ENCODE data around the gene C10orf53. TPM values are rescaled to one million over a fixed set of nuclear protein-coding genes. Genes with fewer than 3 reads are reported as not detected.

C10orf53 gene
- total and polyA plus RNA-seq, 2 of the 4 experiments (the other 2 are of a cell fraction): not detected

DNA sequence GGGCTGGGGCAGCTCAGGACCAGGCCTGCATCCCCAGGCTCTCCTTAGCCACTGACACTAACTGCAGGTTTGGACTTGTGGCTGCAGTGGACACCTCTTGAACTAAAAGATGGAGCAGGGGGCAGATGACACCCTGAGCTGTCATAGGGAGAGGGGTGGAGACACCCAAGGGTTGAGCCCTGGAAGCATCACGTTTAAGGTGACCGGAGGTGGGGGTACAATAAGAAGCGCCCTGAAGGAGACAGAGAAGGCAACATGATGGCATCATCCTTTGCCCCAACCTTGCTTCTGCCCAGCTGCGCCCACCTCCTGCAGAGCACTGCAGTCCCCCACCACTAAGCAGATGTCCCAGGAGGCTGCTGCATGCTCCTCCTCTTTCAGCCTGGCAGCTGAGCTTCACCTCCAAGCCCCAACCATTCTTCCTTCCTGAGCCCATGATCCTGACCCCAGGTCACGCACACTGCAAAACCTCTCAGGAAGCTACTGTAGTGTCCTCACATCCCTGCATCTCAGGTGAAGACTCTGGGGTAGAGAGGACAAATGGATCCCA lies 57.2 kb downstream of the C10orf53 start:
- no peak for DNase-seq
- dilution Hi-C loops (cut with HindIII; ENCODE audit: low sequenced_read_pairs, unreplicated experiment): no loop called here
- ATAC-seq (ENCODE audit: low read depth): no peak
- no peaks in the 10 kb centered on the region; the same call in 1 of the 2 replicates for H3K9me1 ChIP-seq (ENCODE audit: insufficient read depth, low read length)
- H2AK5ac ChIP-seq (ENCODE audit: low read depth, low read length): no peak overlapping the region
- H3K36me3 ChIP-seq (ENCODE audit: control insufficient read depth, insufficient read depth, low read length): no peaks in the 10 kb centered on the region
- no peak overlapping the region for H3K4me3 ChIP-seq (ENCODE audit: insufficient read depth, low read depth, low read length)
- no peaks in the 10 kb centered on the region for H3K79me1 ChIP-seq (ENCODE audit: low read depth in 1 of 2, low read length in 2 of 2)
- H3K4me1 ChIP-seq (ENCODE audit: control insufficient read depth, insufficient read depth, low read length): no peaks in the 10 kb centered on the region
- ChIA-PET POLR2A (ENCODE audit: unreplicated experiment) (no interaction called here), CTCF (no interaction called here)
- no peaks in the 10 kb centered on the region for H3K27me3 ChIP-seq (ENCODE audit: control insufficient read depth, insufficient read depth, low read length)
- H2BK120ac ChIP-seq (ENCODE audit: low read depth, low read length): no peak overlapping the region
- intact Hi-C loops (cut with micrococcal nuclease): no loop called here
- no peak overlapping the region for H4K8ac ChIP-seq (ENCODE audit: low read depth in 2 of 2, low read length in 2 of 2)
- no peak overlapping the region for H3K9ac ChIP-seq (ENCODE audit: low read depth, low read length)
- H4K91ac ChIP-seq (ENCODE audit: insufficient read depth, low read depth, low read length): no peak overlapping the region
- no peaks in the 10 kb centered on the region for H3K9me3 ChIP-seq (ENCODE audit: control insufficient read depth, insufficient read depth, low read length)
- H3K56ac ChIP-seq (ENCODE audit: extremely low read depth, insufficient read depth, low read length): no peak overlapping the region
- H2BK15ac ChIP-seq (ENCODE audit: low read depth, low read length): no peak overlapping the region
- no peak overlapping the region for H3K23ac ChIP-seq (ENCODE audit: low read depth, low read length)
- no peak overlapping the region for H4K5ac ChIP-seq (ENCODE audit: low read depth, low read length)
- BruUV-seq (replicated peaks): no TSS peak
- H3K18ac ChIP-seq (ENCODE audit: low read depth, low read length): no peak overlapping the region
- WGBS, 2 experiments (ENCODE audit: extremely low coverage in 2 of 2, insufficient read length in 1 of 2): 83% methylated on average over 2 of the region's 5 CpGs; no CpG with 5 or more reads in 1 of the 2 experiments
- H4K20me1 ChIP-seq (ENCODE audit: insufficient read depth, low read length): no peaks in the 10 kb centered on the region
- H3K4ac ChIP-seq (ENCODE audit: low read depth, low read length): no peak overlapping the region
- no peak overlapping the region for H2BK20ac ChIP-seq (ENCODE audit: low read depth, low read length)
- no peak overlapping the region for H3K27ac ChIP-seq (ENCODE audit: insufficient read depth, low read length)
- H2AFZ ChIP-seq (replicated peaks; ENCODE audit: low read length, poor library complexity): no peak overlapping the region
- H3K4me2 ChIP-seq (ENCODE audit: low read depth, low read length): no peak overlapping the region
- in situ Hi-C loops (cut with MboI; ENCODE audit: low sequenced_read_pairs): no loop called here
- no peak overlapping the region for H2BK5ac ChIP-seq (ENCODE audit: low read depth, low read length, poor library complexity, severe bottlenecking)
- H2AK9ac ChIP-seq (replicated peaks; ENCODE audit: low read depth, low read length, poor library complexity): no peak overlapping the region
- TF ChIP-seq POLR2A (IDR thresholded peaks at IDR 0.05; ENCODE audit: low read depth, low read length): no peak
- no peak for TF ChIP-seq CHD1 (IDR thresholded peaks at IDR 0.05; ENCODE audit: low read depth, low read length)
- TF ChIP-seq, protein P1, sequence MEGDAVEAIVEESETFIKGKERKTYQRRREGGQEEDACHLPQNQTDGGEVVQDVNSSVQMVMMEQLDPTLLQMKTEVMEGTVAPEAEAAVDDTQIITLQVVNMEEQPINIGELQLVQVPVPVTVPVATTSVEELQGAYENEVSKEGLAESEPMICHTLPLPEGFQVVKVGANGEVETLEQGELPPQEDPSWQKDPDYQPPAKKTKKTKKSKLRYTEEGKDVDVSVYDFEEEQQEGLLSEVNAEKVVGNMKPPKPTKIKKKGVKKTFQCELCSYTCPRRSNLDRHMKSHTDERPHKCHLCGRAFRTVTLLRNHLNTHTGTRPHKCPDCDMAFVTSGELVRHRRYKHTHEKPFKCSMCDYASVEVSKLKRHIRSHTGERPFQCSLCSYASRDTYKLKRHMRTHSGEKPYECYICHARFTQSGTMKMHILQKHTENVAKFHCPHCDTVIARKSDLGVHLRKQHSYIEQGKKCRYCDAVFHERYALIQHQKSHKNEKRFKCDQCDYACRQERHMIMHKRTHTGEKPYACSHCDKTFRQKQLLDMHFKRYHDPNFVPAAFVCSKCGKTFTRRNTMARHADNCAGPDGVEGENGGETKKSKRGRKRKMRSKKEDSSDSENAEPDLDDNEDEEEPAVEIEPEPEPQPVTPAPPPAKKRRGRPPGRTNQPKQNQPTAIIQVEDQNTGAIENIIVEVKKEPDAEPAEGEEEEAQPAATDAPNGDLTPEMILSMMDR (conservative IDR thresholded peaks at IDR 0.05; ENCODE audit: low read depth, low read length): no peak
- no peak for TF ChIP-seq NFE2L2 (IDR thresholded peaks at IDR 0.05; ENCODE audit: low read depth, low read length)
- TF ChIP-seq, protein P2, sequence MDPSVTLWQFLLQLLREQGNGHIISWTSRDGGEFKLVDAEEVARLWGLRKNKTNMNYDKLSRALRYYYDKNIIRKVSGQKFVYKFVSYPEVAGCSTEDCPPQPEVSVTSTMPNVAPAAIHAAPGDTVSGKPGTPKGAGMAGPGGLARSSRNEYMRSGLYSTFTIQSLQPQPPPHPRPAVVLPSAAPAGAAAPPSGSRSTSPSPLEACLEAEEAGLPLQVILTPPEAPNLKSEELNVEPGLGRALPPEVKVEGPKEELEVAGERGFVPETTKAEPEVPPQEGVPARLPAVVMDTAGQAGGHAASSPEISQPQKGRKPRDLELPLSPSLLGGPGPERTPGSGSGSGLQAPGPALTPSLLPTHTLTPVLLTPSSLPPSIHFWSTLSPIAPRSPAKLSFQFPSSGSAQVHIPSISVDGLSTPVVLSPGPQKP (IDR thresholded peaks at IDR 0.05; ENCODE audit: borderline replicate concordance, low read depth, low read length): no peak
- TF ChIP-seq FOS (IDR thresholded peaks at IDR 0.05; ENCODE audit: low read depth, low read length): no peak
- TF ChIP-seq, protein P3, sequence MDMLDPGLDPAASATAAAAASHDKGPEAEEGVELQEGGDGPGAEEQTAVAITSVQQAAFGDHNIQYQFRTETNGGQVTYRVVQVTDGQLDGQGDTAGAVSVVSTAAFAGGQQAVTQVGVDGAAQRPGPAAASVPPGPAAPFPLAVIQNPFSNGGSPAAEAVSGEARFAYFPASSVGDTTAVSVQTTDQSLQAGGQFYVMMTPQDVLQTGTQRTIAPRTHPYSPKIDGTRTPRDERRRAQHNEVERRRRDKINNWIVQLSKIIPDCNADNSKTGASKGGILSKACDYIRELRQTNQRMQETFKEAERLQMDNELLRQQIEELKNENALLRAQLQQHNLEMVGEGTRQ (IDR thresholded peaks at IDR 0.05; ENCODE audit: low read depth, low read length): no peak
- no peak for TF ChIP-seq RFX5 (IDR thresholded peaks at IDR 0.05; ENCODE audit: low read depth, low read length)
- no peak overlapping the region for H3K14ac ChIP-seq (replicated peaks; ENCODE audit: low read depth, low read length)

Measured in IMR-90 (cell line).